Right cardiac atrium (tissue), 5 donors: Measurements from ENCODE around the gene FBXO41. TPM values are rescaled to one million over a fixed set of nuclear protein-coding genes. Genes with fewer than 3 reads are reported as not detected.
A peak's percentile ranks its signal among the peaks of the same experiment; 100 is the strongest.

Experiments used
- ATAC-seq, 2 donors: fragments of 200-7000 bp; cut with Tn5 transposase; one replicate each; pipeline versions ENCODE4 v1.8.0 to v1.9.1; 2020; ENCODE audit warnings: moderate library complexity in 2 of 2, mild to moderate bottlenecking in 1 of 2
- DNase-seq, 3 donors: peaks; one replicate each; pipeline ENCODE4 v3.0.0-alpha.2; 2020
- H3K27ac ChIP-seq: one replicate; pipeline ENCODE4 v1.5.1; 2013; ENCODE audit warnings: mild to moderate bottlenecking, low read length, control low read depth, moderate library complexity
- H3K27me3 ChIP-seq: one replicate; pipeline ENCODE4 v1.6.1; 2013; ENCODE audit not compliant: control insufficient read depth, insufficient read depth
- H3K4me1 ChIP-seq: one replicate; pipeline ENCODE4 v1.6.1; 2013; ENCODE audit warnings: low read length; ENCODE audit not compliant: control insufficient read depth, insufficient read depth
- H3K4me3 ChIP-seq: one replicate; pipeline ENCODE4 v1.5.1; 2013; ENCODE audit warnings: low read length, control low read depth
- H3K9me3 ChIP-seq: one replicate; pipeline ENCODE4 v1.6.1; 2013; ENCODE audit warnings: low read length; ENCODE audit not compliant: control insufficient read depth
- WGBS: extraction: QIAGEN DNeasy Blood & Tissue Kit; methylation state at CpG from one replicate; pipeline ENCODE4 v1.1.7; 2013; 5-methylcytosine and 5-hydroxymethylcytosine counted together
- intact Hi-C, 4 donors: fragments of 100-400 bp; cut with DNase I; formaldehyde crosslinking; loops; one replicate each; pipeline versions ENCODE4 v1.11.0 to v1.14.0; 2022 to 2023
- polyA plus RNA-seq: library from polyadenylated mRNA; stranded (reverse); fragments of 200-250 nt; gene quantifications from one replicate; pipeline ENCODE4 v1.2.3, GENCODE V29; 2013
- total RNA-seq, 4 donors: library from RNA; stranded (reverse); fragmentation: NEBNext Ultra II Directional; extraction: Animal tissue kit (Norgen Biotek cat#: 25700); gene quantifications; one replicate each; pipeline ENCODE4 v1.2.1, GENCODE V29; 2021
- donor health status: healthy with polysubstance abuse.
- donor health status: DM: no; HTN: yes; CAD: no.
- donor health status: DM: no; HTN: no; CAD: no.
- donor health status: DM: no; HTN: yes; CAD: no; lungs with severe emphysema.
- donor health status: DM: yes; HTN: yes; CAD: no.

The FBXO41 gene
- total and polyA plus RNA-seq, 5 donors: 1.8 to 3.5 (median 2.2) TPM

- intact Hi-C loops: no loop called here
- no peaks in the 10 kb centered on the region for H3K9me3 ChIP-seq
- no peak overlapping the region for H3K27ac ChIP-seq
- H3K4me3 ChIP-seq: peak overlapping the region; percentile 79
- H3K27me3 ChIP-seq: no peaks in the 10 kb centered on the region
- WGBS: 39% methylated on average over 5 of the region's 5 CpGs
- ATAC-seq (peak; percentile 53 to 62), DNase-seq (peak in 1 of 3 donors; percentile 50)
- no peaks in the 10 kb centered on the region for H3K4me1 ChIP-seq
These were observed 971 bp upstream of the FBXO41 start for GRCh38 chr2:73285159-73285739.

GRCh38 chr2:73283545-73284295 is 558 bp downstream of the FBXO41 start:
- H3K27me3 ChIP-seq: no peaks in the 10 kb centered on the region
- H3K27ac ChIP-seq: no peak overlapping the region
- peak overlapping the region; percentile 79 for H3K4me3 ChIP-seq
- DNase-seq (peak in 2 of 3 donors; percentile 41 to 52), ATAC-seq (peak; percentile 34 to 39)
- WGBS: 6% methylated on average over 43 of the region's 43 CpGs
- intact Hi-C loops: no loop called here
- no peaks in the 10 kb centered on the region for H3K4me1 ChIP-seq
- no peaks in the 10 kb centered on the region for H3K9me3 ChIP-seq

GRCh38 chr2:73282924-73283544 is 1.2 kb downstream of the FBXO41 start:
- H3K27me3 ChIP-seq: no peaks in the 10 kb centered on the region
- no peak overlapping the region for H3K27ac ChIP-seq
- DNase-seq (no peak), ATAC-seq (no peak)
- H3K4me3 ChIP-seq: no peak overlapping the region
- intact Hi-C loops: no loop called here
- no peaks in the 10 kb centered on the region for H3K4me1 ChIP-seq
- 53% methylated on average over 5 of the region's 5 CpGs for WGBS
- H3K9me3 ChIP-seq: no peaks in the 10 kb centered on the region

GRCh38 chr2:73281244-73281643 is 3.0 kb downstream of the FBXO41 start:
- Histone ChIP-seq H3K27me3 (no peaks in the 10 kb centered on the region), H3K9me3 (no peaks in the 10 kb centered on the region), H3K4me3 (no peak overlapping the region), H3K27ac (no peak overlapping the region), H3K4me1 (no peaks in the 10 kb centered on the region)
- DNase-seq (no peak), ATAC-seq (no peak)
- intact Hi-C loops: no loop called here

- Histone ChIP-seq H3K27me3 (no peaks in the 10 kb centered on the region), H3K27ac (no peak overlapping the region), H3K9me3 (no peaks in the 10 kb centered on the region), H3K4me1 (no peaks in the 10 kb centered on the region), H3K4me3 (no peak overlapping the region)
- DNase-seq (no peak), ATAC-seq (no peak)
- 70% methylated on average over 9 of the region's 9 CpGs for WGBS
- intact Hi-C loops: no loop called here
These were observed 4.4 kb downstream of the FBXO41 start for GRCh38 chr2:73279852-73280251.

- DNase-seq: no peak
- H3K27ac ChIP-seq: no peak overlapping the region
- intact Hi-C loops: no loop called here
- no peak for ATAC-seq
- H3K9me3 ChIP-seq: no peaks in the 10 kb centered on the region
- no peaks in the 10 kb centered on the region for H3K27me3 ChIP-seq
- H3K4me1 ChIP-seq: no peaks in the 10 kb centered on the region
- 65% methylated on average over 1 of the region's 1 CpG for WGBS
- H3K4me3 ChIP-seq: no peak overlapping the region
These were observed 12.0 kb downstream of the FBXO41 start for GRCh38 chr2:73272270-73272669.

GRCh38 chr2:73269686-73270465 is 14.4 kb downstream of the FBXO41 start:
- Histone ChIP-seq H3K4me1 (no peaks in the 10 kb centered on the region), H3K27ac (no peak overlapping the region), H3K4me3 (peak overlapping the region; percentile 1), H3K9me3 (no peaks in the 10 kb centered on the region), H3K27me3 (no peaks in the 10 kb centered on the region)
- DNase-seq: no peak
- no peak for ATAC-seq
- intact Hi-C loops: no loop called here
- WGBS: 23% methylated on average over 22 of the region's 22 CpGs

GRCh38 chr2:73268830-73269685 is 15.2 kb downstream of the FBXO41 start:
- peak overlapping the region; percentile 1 for H3K4me3 ChIP-seq
- peak in 1 of 3 donors; percentile 56 for DNase-seq
- peak in 1 of 2 donors; percentile 7 for ATAC-seq
- intact Hi-C loops: no loop called here
- no peaks in the 10 kb centered on the region for H3K4me1 ChIP-seq
- WGBS: 6% methylated on average over 113 of the region's 113 CpGs
- H3K27ac ChIP-seq: no peak overlapping the region
- H3K27me3 ChIP-seq: no peaks in the 10 kb centered on the region
- no peaks in the 10 kb centered on the region for H3K9me3 ChIP-seq

- 30% methylated on average over 14 of the region's 14 CpGs for WGBS
- H3K27me3 ChIP-seq: no peaks in the 10 kb centered on the region
- no peaks in the 10 kb centered on the region for H3K4me1 ChIP-seq
- intact Hi-C loops: no loop called here
- H3K4me3 ChIP-seq: no peak overlapping the region
- H3K9me3 ChIP-seq: no peaks in the 10 kb centered on the region
- no peak overlapping the region for H3K27ac ChIP-seq
- DNase-seq (no peak), ATAC-seq (no peak)
These were observed 15.9 kb downstream of the FBXO41 start for GRCh38 chr2:73268366-73268829.

GRCh38 chr2:73267008-73267407 is 17.3 kb downstream of the FBXO41 start:
- WGBS: 95% methylated on average over 4 of the region's 4 CpGs
- Histone ChIP-seq H3K4me3 (no peak overlapping the region), H3K4me1 (no peaks in the 10 kb centered on the region), H3K27me3 (no peaks in the 10 kb centered on the region), H3K27ac (no peak overlapping the region), H3K9me3 (no peaks in the 10 kb centered on the region)
- no peak for DNase-seq
- intact Hi-C loops: no loop called here
- ATAC-seq: no peak
